RPMI8226 (cell line): Measurements from ENCODE around the gene PCNX1.
"Not testable (repeated sequence)": the region's sequence is repeated elsewhere in the genome, so short reads cannot be mapped to it uniquely, and the experiment has no call there.

Source experiments
- DNase-seq: peaks from one replicate; pipeline ENCODE4 v3.0.0-alpha.2; 2015

PCNX1 gene

DNA sequence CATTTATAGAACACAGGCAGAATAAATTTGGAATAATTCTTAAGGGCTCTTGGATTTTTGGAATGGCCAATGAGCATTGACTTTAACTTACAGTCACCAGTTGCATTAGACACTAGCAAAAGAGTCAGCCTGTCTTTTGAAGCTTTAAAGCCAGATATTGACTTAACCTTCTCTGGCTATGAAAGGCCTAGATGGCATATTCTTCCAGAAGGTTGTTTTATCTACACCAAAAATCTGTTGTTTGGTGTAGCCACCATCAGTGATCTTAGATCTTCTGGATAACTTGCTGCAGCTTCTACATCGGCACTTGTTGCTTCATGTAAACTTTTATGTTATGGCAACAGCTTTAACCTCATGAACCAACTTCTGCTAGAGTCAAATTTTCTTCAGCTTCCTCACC, 10.4 kb downstream of the PCNX1 start:
- no peak for DNase-seq

DNA sequence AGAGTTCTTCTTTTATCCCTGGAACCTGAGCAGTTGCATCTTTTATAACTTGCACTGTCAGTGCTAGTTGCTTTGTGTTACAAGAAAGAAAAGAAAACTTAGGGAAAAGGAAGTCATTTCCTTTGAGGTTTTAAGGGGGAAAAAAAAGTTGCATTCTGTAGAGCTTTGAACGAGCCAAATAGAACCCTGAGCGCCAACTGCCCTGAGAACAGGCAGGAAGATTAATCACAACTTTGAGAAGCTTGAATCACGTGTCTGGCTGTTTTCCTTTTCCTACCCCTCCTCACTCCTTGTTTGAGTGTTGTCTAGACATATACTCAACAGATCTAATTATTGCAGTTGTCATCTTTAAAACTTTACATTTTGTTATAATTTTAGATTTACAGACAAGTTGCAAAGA, 12.5 kb downstream of the PCNX1 start:
- no peak for DNase-seq

DNA sequence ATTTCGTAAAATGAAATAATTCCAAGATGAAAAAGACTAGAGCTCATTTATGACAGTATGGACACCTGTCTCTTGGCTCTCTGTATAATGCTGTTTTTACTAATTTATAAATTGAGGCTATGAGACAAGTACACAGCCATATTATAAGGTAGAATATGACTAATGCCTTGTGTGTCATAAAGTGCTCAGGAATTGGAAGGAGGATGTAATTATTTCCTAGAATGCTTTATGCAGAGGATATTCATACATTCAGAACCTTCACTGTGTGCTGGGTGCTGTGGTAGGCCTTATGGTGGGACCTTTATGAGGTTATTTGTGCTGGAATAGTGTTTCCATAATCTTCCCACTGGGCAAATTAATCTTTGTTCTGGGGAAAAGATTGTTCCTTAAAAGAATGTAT, 13.3 kb downstream of the PCNX1 start:
- no peak for DNase-seq

DNA sequence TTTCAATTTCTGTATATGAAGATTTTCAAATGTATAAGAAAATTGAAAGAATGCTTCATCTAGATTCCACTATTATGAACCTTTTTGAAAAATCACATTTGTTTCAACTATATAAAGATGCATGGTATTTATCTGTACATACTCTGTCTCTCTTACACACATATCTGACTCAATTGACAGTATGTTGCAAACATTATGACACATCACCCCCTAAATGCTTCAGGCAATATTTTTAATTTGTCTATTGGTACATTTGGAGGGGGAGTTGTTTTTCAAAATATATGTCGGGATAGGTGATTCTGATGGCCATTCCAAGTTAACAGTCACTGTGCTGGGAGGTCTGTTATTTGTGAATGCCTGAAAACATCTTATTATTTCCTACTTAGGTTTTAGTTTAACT, 14.4 kb downstream of the PCNX1 start:
- no peak for DNase-seq

DNA sequence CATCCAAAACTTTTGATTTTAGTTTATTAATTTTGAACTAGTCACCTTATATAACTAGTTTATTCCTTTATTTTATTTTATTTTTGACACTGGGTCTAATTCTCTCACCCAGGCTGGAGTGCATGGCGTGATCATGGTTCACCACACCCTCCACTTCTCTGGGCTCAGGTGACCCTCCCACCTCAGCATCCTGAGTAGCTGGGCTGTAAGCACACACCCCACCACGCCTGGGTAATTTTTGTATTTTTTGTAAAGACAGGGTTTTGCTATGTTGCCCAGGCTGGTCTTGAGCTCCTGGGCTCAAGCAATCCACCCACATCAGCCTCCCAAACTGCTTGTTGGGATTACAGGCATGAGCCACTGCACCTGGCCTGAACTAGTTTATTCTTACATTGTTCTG, 17.3 kb downstream of the PCNX1 start:
- DNase-seq, result no peak

DNA sequence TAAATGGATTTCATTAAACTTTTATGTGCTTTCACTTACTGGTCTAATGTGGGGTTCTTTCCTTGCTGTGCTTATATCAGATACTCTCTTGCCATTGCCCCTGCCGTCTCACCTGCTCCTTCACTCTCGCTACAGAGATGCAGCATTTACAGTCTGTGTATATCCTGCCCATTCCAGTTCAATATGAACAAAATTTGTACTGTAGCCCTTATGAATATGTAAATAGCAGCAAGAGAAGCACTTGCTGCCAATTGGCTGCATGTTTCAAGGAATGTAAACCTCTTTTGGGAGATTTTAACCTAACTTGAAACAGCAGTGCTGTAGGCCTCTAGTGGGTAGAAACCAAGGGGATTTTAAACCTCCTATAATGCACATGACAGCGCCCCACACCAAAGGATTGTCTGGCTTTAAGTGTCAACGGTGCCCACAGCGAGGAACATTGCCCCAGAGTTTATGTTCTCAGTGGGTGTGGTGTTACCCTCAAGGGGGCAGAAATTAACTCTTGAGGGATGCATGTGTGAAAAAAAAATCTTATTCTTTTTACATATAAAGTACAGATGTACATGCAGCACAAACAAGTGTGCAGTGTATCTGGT, 19.1 kb downstream of the PCNX1 start:
- no peak for DNase-seq

DNA sequence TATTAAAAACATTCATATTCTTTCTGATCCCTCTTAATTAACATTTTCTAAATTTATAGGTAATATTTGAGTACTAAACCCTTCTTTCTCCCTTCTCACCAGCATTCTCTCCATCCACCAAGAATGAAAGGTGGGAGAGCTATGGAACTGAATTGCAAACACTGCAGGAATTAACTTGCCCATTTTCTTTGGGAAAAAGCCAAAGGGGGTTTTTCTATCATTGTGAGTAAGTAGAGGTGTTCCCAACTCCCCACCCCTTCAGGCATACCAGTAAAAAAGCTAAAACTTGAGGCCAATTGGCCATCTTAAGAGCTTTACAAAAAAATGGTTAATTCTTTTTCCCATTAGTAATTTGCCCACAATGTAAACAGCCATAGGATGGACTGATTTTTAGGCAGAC, 23.7 kb downstream of the PCNX1 start:
- DNase-seq, result no peak

DNA sequence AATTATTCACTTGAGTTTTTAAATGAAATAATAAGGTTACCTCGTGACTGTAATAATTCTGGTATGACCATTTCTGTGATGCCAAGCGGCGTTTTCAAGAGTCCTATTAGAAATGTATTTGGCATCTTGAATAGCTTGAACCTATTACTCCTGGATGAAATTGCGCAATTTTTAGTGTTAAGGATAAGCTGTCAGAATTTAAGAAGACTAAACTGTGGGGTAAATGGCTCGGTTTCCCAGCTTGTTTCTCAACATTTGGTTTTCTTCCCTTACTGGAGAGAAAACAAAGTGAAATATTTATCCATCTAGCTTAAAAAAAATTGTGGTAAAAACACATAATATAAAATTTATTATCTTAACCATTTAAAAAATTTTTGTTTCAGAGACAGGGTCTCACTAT, 26.8 kb downstream of the PCNX1 start:
- DNase-seq, result no peak

DNA sequence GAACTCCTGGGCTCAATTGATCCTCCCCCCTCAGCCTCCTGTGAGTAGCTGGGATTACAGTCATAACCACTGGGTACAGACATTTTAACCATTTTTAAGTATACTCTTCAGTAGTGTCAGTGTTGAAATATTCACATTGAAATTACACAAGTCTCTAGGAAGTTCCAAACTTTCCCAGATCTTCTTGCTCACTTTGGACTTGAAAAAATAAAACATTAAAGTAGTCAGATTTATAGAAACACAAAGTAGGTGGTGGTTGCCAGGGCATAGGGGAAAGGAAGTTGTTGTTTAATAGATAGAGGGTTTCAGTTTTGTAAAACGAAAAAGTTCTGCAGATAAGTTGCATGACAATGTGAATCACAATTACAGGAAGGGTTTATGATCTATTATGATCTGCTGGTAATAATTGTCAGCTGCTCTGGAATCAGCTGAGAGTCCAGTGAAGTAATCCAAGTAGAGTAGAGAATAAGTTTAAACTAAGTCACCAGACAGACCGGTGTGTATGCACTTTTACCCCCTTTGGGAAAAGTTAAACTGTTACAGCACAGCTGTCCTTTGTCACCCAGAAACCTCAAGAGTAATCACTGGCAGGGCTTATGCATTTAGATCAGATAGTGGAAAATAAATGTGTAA, 27.4 kb downstream of the PCNX1 start:
- no peak for DNase-seq

DNA sequence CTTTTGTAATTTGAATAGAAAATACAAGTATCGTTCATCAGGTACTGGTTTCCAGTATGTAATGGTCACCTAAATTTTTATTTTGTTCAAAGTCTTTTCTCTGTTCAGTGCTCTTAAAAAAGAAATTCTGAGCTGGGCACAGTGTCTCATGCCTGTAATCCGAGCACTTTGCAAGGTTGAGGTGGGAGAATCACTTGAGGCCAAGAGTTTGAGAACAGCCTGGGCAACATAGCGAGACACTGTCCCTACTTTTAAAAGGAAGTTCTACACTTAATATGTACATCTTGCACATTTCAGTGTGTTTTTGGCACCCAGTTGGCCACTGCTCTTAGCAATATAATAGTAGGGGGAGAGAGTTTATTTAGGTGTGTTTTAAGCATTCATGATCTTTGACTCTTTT, 27.9 kb downstream of the PCNX1 start:
- no peak for DNase-seq

DNA sequence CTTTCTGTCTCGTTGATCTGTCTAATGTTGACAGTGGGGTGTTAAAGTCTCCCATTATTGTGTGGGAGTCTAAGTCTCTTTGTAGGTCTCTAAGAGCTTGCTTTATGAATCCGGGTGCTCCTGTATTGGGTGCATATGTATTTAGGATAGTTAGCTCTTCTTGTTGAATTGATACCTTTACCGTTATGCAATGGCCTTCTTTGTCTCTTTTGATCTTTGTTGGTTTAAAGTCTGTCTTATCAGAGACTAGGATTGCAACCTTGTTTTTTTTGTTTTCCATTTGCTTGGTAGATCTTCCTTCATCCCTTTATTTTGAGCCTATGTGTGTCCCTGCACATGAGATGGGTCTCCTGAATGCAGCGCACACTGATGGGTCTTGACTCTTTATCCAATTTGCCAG, 32.4 kb downstream of the PCNX1 start:
- not testable (repeated sequence) for DNase-seq

DNA sequence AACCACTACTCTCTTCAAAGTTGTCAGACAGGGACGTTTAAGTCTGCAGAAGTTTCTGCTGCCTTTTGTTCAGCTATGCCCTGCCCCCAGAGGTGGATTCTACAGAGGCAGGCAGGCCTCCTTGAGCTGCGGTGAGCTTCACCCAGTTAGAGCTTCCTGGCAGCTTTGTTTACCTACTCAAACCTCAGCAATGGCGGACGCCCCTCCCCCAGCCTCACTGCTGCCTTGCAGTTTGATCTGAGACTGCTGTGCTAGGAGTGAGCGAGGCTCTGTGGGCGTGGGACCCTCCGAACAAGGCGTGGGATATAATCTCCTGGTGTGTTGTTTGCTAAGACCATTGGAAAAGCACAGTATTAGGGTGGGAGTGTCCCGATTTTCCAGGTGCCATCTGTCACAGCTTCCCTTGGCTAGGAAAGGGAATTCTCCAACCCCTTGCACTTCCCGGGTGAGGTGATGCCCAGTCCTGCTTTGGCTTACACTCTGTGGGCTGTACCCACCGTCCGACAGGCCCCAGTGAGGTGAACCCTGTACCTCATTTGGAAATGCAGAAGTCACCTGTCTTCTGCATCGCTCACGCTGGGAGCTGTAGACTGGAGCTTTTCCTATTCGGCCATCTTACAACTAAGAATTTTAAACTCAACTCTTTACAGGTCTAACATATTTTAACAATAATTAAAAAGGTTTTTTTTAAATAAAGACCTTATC, 34.5 kb downstream of the PCNX1 start:
- DNase-seq, result not testable (repeated sequence)

DNA sequence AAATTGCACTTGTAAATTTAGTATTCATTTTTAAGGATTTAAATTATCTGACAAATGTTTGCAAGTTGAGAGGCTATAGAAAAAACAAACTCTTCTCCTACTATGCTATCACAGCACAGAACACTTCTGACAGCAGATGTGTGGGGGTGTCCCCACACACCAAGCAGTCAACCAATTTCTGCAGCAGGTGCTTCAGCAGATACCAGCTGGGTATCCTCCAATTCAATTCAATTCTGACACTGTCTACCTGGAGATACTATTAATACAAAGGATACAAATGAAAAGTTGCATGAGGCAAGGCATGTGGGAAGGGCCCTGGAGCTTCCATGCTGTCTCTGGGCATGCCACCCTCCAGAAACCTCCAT, 35.1 kb downstream of the PCNX1 start:
- DNase-seq, result no peak

DNA sequence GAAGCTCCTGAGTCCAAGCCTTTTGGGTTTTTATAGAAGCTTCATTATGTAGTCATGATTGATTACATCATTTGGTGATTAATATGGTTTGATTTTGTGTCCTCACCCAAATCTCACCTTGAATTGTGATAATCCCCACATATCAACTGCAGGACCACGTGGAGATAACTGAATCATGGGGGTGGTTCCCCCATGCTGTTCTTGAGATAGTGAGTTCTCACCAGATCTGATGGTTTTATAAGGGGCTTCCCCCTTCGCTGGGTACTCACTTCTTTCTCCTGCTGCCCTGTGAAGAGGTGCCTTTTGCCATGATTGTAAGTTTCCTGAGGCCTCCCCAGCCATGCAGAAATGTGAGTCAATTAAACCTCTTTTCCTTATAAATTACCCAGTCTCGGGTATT, 35.5 kb downstream of the PCNX1 start:
- DNase-seq, result not testable (repeated sequence)

DNA sequence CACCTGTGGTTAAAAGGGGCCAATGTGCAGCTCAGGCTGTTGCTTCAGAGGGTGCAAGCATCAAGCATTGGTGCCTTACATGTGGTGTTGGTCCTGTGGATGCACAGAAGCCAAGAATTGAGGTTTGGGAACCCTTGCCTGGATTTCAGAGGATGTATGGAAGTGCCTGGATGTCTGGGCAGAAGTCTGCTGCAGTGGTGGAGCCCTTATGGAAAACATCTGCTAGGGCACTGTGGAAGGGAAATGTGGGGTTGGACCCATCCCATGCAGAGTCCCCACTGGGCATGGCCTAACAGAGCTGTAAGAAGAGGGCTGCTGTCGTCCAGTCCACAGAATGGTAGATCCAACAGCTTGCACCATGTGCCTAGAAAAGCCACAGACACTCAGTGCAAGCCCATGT, 36.6 kb downstream of the PCNX1 start:
- DNase-seq, result no peak

DNA sequence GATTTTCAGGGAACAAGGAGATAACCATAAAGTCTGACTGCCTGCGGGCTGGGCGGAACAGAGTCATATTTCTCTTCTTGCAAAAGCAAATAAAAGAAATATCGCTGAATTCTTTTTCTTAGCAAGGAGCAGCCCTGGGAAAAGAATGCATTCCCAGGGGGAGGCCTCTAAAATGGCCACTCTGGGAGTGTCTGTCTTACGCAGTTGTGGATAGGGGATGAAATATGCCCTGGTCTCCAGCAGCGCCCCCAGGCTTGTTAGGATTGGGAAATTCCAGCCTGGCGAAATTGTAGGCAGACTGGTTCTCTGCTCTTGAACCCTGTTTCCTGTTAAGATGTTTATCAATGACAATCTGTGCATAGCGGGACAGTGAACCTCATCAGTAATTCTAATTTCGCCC, 40.5 kb downstream of the PCNX1 start:
- no peak for DNase-seq

DNA sequence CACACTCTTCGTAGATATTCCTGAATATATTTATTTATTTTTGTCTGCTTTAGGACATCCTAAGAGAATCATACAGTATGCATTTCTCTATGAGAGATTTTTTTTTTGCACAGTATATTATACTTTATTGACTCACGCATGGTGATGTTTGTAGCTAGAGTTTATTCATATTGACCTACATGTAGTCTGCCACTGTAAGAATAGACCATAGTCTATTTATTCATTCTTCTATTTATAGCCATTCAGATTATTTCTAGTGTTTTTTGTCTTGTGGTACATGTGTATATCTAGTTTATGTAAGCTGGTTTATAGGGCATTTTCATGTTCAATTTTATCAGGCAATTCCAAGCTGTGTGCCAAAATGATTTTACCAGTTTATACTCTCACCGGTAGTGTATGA, 45.2 kb downstream of the PCNX1 start:
- no peak for DNase-seq

DNA sequence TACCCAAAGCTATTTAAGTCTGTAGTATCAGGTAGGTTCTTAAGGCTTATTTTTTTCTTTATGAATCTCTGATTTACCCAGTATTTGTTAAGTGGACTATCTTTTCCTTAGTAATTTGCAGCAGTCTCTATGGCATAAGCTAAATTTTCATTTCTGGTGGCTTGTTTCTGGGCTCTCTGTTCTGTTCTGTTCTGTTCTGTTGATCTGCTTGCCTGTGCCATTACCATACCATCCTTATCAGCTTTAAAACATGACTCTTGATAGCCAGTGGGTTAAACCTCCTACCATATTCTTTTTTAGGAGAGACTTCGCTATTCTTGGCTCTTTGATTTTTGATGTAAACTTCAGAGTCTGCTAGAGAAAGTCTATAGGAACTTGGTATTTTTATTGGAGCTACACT, 46.8 kb downstream of the PCNX1 start:
- no peak for DNase-seq

DNA sequence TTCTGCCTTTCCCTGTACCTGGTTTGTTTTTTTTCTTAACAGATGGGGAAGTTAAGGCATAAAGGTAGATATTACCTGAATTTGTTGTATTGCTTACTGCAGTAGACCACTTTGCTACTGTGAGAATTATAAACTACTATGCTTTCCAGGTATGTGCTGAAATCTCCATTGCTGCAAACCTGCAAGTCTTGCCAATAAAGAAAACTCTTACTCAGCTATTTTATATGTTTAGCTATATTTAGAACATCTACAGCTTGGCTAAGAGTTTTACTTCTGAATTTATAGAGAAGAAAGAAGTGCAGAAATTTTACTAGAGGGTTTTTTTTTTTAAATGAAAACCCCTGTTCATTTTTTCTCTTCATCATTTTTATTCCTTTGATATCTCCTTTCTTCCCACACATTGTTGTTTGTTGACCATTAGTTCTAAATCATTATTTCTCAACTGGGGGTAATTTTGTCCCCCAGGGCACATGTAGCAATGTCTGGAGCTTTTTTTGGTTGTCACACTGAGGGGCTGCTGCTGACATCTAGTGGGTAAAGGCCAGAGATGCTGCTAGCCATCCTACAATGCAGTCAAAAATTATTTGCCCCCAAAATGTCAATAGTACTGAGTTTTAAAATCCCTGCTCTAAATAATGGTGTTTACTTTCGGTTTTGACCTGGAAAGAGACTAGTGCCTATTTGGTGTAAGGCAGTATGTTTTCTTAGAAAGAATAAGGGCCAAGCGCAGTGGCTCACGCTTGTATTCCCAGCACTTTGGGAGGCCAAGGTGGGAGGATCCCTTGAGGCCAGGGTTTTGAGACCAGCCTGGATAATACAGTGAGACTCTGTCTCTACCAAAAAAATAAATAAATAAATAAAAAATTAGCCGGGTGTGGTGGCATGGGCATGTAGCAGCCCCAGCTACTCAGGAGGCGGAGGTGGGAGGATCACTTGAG, 48.6 kb downstream of the PCNX1 start:
- DNase-seq, result peak; percentile 63

DNA sequence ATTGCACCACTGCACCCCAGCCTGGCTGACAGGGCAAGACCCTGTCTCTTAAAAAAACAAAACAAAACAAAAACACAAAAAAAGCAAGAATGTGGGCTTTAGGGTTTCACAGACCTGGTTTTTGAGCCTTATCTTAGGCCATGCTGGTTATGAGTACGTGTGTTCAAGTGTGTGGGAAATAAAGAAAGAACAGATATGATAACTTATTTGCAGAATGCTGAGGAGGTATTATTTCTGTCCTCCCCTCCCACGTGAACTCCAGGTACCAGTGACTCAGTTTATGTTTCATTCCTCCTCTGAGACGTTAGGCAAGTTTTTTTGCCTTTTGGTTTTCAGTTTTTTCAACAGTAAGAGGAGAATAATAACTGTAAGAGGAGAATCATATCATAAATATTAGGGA, 49.3 kb downstream of the PCNX1 start:
- DNase-seq, result no peak

DNA sequence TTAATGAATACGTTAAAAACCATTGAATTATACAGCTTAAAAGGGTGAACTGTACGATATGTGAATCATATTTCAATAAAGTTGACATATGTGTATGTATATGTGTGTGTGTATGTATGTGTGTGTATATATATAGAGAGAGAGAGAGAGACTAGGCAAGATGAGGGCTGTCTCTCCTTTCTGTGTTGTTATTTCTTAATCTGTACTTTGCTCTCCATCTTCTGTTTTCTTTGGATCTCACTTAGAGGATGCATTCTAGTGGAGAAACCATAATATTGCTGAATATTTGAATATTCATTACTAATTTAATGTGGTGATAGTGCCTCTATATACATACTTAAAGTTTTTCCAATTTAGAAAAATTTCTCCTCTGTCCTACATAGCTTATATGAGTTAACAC, 50.5 kb downstream of the PCNX1 start:
- no peak for DNase-seq

DNA sequence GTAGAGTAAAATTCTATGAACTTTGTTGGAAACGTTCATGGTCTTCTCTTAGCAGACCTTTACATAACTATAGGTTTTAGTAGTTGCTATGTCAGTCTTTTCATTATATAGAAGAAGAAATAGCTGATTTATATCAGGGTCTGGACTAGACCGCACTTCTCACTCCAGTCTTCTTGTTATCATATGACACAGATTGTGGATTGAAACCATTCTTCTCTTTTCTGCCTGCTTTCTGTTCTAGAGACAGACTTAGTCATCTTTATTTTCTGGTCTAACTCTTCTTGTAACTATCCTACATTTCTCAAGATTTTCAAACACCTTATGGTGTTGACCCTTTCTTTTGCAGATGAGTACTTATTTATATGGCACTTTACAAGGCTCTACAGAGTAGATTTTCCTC, 55.7 kb downstream of the PCNX1 start:
- DNase-seq, result no peak

DNA sequence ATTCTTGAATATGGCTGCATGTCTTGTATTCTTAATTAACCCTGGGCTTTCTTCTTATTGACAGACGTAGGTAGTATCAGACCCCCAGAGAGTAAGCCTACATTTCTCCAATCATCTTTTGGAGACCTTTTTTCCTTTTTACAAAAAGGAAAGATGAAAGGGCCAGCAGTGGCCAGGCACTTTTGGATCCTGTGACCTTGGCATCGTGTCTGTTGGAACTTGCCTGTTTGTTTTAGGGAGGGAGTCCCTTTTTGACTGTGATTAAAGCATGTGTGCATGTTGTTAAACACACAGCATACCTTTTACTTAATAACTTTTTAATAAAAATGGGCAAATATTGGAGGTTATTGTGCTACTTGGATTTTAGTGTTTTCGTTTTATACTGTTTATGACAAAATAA, 57.2 kb downstream of the PCNX1 start:
- no peak for DNase-seq

DNA sequence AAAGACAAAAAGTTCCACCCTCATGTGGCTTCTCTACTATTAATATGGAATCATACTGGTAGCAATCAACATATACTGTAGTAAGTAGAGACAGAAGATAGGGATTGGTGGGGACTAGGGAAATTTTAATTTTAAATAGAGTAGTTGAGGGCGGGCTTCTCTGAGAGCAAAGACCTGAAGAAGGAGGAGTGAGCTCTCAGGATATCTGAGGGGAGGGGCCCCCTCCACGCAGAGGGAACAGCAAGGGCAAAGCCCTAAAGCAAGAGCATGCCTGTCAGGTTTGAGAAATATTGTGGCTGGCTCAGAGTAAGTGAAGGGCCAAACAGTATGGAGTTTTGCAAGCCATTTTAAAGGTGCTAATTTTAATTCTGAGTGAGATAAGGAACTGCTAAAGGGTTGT, 64.3 kb downstream of the PCNX1 start:
- no peak for DNase-seq
